GM19035 (cell line): ENCODE data around the gene SOWAHD.
A peak's percentile ranks its signal among the peaks of the same experiment; 100 is the strongest.
"Not testable (repeated sequence)": the region's sequence is repeated elsewhere in the genome, so short reads cannot be mapped to it uniquely, and the experiment has no call there.

Experiments used
- ATAC-seq: cut with Tn5 transposase; IDR thresholded peaks from one replicate; pipeline ENCODE4 v1.9.1; 2021; ENCODE audit not compliant: unreplicated experiment

Gene SOWAHD

GRCh38 chrX:119758731-119759247, 401 bp downstream of the SOWAHD start:
- ATAC-seq, result no peak

GRCh38 chrX:119759248-119759766, 919 bp downstream of the SOWAHD start:
- ATAC-seq, result no peak

- ATAC-seq, result no peak
Measured at GRCh38 chrX:119760026-119760877, 1.9 kb downstream of the SOWAHD start.

- no peak for ATAC-seq
Measured at GRCh38 chrX:119762718-119763117, 4.3 kb downstream of the SOWAHD start.

- no peak for ATAC-seq
Measured at GRCh38 chrX:119763181-119763580, 4.8 kb downstream of the SOWAHD start.

- no peak for ATAC-seq
Measured at GRCh38 chrX:119763836-119764387, 5.5 kb downstream of the SOWAHD start.

GRCh38 chrX:119768436-119768835, 10.0 kb downstream of the SOWAHD start:
- not testable (repeated sequence) for ATAC-seq

GRCh38 chrX:119769388-119769787, 11.0 kb downstream of the SOWAHD start:
- not testable (repeated sequence) for ATAC-seq

GRCh38 chrX:119775517-119776238, 17.3 kb downstream of the SOWAHD start:
- ATAC-seq, result no peak

GRCh38 chrX:119778829-119779228, 20.4 kb downstream of the SOWAHD start:
- ATAC-seq, result no peak

GRCh38 chrX:119783026-119783425, 24.6 kb downstream of the SOWAHD start:
- no peak for ATAC-seq

- no peak for ATAC-seq
Measured at GRCh38 chrX:119784747-119785446, 26.5 kb downstream of the SOWAHD start.

GRCh38 chrX:119790977-119791436, 32.6 kb downstream of the SOWAHD start:
- peak; percentile 34 for ATAC-seq

- ATAC-seq, result peak; percentile 91
Measured at GRCh38 chrX:119791437-119792231, 33.2 kb downstream of the SOWAHD start, which contains the start of gene RPL39. Gene RPL39, minus strand, starts transcription at chrX:119791630. Its CDS starts 54 bp downstream, at chrX:119791576.

- no peak for ATAC-seq
Measured at GRCh38 chrX:119801253-119802221, 43.1 kb downstream of the SOWAHD start.

GRCh38 chrX:119802546-119802945, 44.2 kb downstream of the SOWAHD start:
- no peak for ATAC-seq

- not testable (repeated sequence) for ATAC-seq
Measured at GRCh38 chrX:119808461-119808860, 50.1 kb downstream of the SOWAHD start.

GRCh38 chrX:119809185-119809666, 50.8 kb downstream of the SOWAHD start:
- ATAC-seq, result no peak
